ENCODE results near the gene ATOH8. TPM values are rescaled to one million over a fixed set of nuclear protein-coding genes. Genes with fewer than 3 reads are reported as not detected.
"Not testable (repeated sequence)": the region's sequence is repeated elsewhere in the genome, so short reads cannot be mapped to it uniquely, and the experiment has no call there.

ATOH8 gene
- total RNA-seq, 1 experiment from 2014 or later: 107 TPM

DNA sequence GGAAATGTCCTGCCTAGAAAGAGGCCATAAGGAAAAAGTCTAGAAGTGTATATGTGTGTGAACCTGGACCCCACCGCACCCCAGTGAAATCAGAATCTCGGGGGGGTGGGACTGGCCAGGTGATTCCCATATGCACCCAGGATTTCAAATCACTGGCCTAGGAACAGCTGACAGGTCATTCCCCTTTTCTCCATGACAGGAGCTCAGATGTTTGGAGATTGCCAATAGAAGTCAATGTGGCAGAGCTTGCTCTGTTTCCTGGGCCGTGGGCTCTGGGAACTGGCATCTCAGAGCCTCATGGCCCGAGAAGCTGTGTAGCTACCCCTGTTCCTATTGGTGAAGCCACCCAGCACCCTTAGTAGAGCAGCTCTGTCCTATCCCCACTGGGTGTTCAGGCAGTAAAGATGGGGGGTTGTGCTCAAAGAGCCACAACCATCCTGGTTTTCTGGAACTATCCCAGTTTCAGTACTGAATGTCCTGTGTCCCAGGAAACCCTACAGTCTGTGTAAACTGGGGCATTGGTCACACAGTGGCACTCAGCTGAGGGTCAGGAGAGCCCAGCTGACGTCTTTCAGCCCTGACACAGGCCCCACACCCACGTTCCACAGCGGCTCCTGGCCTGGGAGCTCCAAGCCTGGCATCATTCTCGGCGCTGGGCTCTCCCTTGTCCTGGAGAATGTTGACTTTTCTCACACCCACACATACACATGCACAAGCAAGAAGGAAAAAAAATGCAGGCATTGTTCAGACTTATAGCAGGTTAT lies 40.8 kb upstream of the ATOH8 start:
- peaks cover 13% of the 10 kb centered on the region for H3K4me1 ChIP-seq
- H3K4me3 ChIP-seq: no peak overlapping the region
- H3K9me3 ChIP-seq (replicated peaks): no peaks in the 10 kb centered on the region
- H3K27me3 ChIP-seq: no peaks in the 10 kb centered on the region
- no peak for DNase-seq
- H3K27ac ChIP-seq: no peak overlapping the region
- no peaks in the 10 kb centered on the region for H3K36me3 ChIP-seq

DNA sequence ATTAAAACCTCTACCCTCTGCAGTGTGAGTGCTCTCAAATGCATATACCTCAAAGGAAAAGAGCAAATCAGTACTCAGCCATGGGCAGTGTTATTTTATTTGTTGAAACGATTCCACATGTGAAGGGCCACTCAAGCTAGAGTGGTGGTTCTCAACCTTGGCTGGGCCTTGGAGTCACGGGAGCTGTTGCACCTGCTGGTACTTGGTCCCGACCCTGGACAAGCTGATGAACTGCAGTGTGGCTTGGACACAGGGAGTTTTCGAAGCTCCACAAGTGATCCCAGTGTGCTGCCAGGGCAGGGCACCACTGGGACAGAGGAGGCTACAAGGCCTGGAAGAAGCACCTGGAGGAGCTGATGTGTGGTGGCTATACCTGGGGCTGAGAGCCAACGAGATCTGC lies 40.0 kb upstream of the ATOH8 start:
- DNase-seq: no peak
- no peak overlapping the region for H3K4me3 ChIP-seq
- H3K36me3 ChIP-seq: no peaks in the 10 kb centered on the region
- peaks cover 15% of the 10 kb centered on the region for H3K4me1 ChIP-seq
- H3K27ac ChIP-seq: no peak overlapping the region
- H3K27me3 ChIP-seq: no peaks in the 10 kb centered on the region
- no peaks in the 10 kb centered on the region for H3K9me3 ChIP-seq (replicated peaks)

DNA sequence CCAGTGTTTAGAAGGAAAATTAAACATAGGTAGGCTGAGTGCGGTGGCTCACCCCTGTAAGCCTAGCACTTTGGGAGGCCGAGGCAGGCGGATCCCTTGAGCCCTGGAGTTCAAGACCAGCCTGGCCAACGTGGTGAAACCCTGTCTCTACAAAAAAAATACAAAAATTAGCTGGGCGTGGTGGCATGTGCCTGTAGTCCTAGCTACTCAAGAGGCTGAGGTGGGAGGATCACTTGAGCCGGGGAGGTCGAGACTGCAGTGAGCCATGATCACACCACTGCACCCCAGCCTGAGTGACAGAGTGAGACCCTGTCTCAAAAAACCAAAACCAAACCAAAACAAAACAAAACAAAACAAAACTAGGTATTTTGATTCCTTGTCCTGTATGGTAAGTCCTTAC lies 39.4 kb upstream of the ATOH8 start:
- peaks cover 15% of the 10 kb centered on the region for H3K4me1 ChIP-seq
- H3K9me3 ChIP-seq (replicated peaks); H3K4me3 ChIP-seq; DNase-seq; H3K27ac ChIP-seq; H3K36me3 ChIP-seq; H3K27me3 ChIP-seq: not testable (repeated sequence)

DNA sequence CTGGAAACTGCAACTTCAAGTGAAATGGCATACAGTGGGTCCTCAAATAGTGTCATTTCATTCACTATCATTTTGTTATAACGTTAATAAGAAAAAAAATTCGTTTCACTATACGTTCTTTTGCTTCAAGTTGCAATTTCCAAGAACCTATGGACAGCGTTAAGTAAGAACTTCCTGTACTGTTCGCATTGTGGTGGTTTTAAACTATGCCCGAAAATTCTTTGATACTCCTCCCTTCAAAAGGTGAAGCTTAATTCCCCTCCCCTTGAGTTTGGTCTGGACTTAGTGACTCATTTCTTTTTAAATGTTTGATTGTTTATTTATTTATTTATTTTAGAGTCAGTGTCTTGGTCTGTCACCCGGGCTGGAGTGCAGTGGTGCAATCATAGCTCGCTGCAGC lies 39.0 kb upstream of the ATOH8 start:
- H3K4me3 ChIP-seq: no peak overlapping the region
- no peak for DNase-seq
- no peaks in the 10 kb centered on the region for H3K36me3 ChIP-seq
- H3K27ac ChIP-seq: no peak overlapping the region
- no peaks in the 10 kb centered on the region for H3K27me3 ChIP-seq
- H3K9me3 ChIP-seq (replicated peaks): no peaks in the 10 kb centered on the region
- H3K4me1 ChIP-seq: peaks cover 15% of the 10 kb centered on the region

DNA sequence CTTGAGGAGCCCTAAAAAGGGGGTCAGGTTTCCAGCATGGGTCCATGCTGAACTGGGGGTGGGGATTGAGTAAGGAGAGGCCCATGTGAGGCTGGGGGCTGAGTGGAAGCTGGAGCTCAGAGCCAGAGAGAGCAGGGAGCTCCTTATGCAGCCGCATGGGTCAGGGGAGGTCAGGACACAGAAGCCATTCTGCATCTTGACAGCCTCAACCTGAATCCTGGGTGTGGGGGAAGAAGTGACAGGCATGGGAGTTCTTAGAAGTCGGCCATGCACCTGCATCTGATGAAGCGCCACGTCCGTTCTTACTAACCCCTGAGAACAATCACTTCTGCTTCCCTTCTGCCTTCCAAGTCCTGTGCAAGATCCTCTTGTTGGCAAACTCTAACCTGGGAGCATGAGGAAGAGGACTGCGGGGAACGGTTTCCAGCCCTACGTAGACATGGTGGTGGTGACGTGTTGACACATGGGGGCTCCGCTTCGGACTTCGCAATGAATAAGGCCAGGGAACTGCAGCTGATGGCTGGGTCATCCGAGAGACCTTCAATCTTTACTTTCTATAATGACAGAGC lies 37.4 kb upstream of the ATOH8 start:
- H3K27ac ChIP-seq: no peak overlapping the region

DNA sequence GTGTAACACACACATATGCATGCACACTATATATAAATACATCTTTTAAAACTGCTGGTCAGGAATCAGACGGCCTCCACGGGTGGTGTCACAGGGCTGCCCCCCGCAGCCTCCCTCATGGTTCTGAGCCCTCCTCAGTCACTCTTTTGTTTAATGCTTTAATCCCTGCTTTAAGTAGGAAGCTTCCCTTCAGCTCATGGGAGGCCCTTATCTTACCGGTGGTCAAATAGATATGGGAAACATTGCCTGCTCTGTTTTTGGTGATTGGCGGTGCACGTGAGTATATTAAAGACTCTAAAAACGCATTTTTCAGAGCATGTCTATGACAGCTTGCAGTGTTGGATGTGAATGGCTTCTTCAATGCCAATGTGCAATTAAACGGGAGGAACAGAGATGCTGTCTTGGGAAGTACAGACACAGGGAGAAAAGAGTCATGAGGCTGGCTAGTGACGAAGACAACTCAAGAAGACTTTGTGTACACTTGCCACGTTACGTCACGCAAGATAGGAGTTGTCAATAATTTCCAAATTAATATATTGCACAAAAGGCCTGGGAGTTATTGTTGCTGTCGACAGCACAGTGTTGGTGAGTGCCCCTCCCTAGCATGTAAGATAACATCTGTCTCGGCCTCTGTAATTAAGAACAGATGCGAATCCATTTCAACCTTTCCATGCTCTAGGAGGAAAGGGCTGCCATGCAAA lies 36.3 kb upstream of the ATOH8 start:
- H3K27me3 ChIP-seq: no peaks in the 10 kb centered on the region
- peak; percentile 24 to 61 for DNase-seq
- H3K9me3 ChIP-seq (replicated peaks): no peaks in the 10 kb centered on the region
- H3K27ac ChIP-seq: peak overlapping the region; percentile 25; the same call in 1 of the 2 replicates
- peaks cover 15% of the 10 kb centered on the region for H3K4me1 ChIP-seq
- H3K4me3 ChIP-seq: 0 out of 2 replicates have a peak overlapping the region, but pooled peaks have one; percentile 2
- H3K36me3 ChIP-seq: no peaks in the 10 kb centered on the region

More for the DNA sequence above, 37.4 kb upstream of the ATOH8 start:
- no peaks in the 10 kb centered on the region for H3K27me3 ChIP-seq
- peaks cover 15% of the 10 kb centered on the region for H3K4me1 ChIP-seq
- DNase-seq: no peak
- H3K4me3 ChIP-seq: no peak overlapping the region
- H3K36me3 ChIP-seq: no peaks in the 10 kb centered on the region
- no peaks in the 10 kb centered on the region for H3K9me3 ChIP-seq (replicated peaks)

DNA sequence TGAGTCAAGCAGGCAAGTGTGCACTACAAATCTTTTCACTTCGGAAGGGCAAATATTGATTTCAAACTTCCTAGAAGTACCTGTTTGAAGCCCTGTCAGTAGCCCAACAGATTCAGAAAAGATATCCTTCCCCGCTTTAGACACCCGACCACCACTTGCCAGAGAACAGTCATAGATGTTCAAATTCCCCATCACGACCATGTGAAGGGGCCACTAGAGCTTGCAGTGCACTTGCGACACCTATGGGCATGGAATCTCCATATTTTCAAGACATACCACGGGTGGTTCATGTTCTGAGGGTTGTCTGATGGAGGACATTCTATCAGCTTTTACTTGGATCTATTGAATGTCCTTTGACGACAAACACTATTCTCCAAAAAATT lies 35.8 kb upstream of the ATOH8 start:
- no peak overlapping the region; the same call in 1 of the 2 replicates for H3K27ac ChIP-seq
- 0 out of 2 replicates have a peak overlapping the region, but pooled peaks have one; percentile 2 for H3K4me3 ChIP-seq
- peak; percentile 30 to 53 for DNase-seq
- no peaks in the 10 kb centered on the region for H3K36me3 ChIP-seq
- H3K27me3 ChIP-seq: no peaks in the 10 kb centered on the region
- peaks cover 15% of the 10 kb centered on the region for H3K4me1 ChIP-seq
- no peaks in the 10 kb centered on the region for H3K9me3 ChIP-seq (replicated peaks)

DNA sequence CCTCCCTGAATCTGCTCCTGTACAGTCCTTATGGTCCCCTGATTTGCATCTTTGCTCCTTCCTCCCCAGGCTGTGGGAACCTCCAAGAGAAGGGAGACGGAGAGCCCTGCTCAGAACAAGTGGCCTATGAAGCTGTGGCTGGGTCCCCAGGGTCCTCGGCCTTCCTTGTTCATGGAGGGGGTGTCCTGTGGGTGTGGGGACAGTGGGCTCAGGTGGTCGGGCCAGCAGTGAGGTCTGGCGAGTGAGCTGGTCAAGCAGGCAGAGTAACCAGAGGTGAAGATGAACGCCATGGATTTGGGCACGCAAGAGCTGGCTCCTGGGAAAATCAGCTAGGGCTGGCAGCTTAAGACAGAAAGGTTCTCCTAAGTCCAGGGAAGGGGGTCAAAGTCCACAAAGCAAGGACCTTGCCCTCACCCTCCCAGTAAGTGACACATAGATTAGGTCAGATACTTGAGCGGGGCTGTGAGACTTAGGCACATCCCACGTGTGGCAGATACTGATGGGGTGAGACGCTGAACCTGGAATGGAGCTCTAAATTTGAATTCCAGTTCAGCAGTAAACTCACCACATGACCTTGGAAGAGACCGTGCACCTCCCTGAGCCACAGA lies 34.8 kb upstream of the ATOH8 start:
- H3K27ac ChIP-seq: no peak overlapping the region
- DNase-seq: no peak
- H3K36me3 ChIP-seq: no peaks in the 10 kb centered on the region
- H3K27me3 ChIP-seq: no peaks in the 10 kb centered on the region
- peaks cover 15% of the 10 kb centered on the region for H3K4me1 ChIP-seq
- H3K4me3 ChIP-seq: no peak overlapping the region
- no peaks in the 10 kb centered on the region for H3K9me3 ChIP-seq (replicated peaks)

DNA sequence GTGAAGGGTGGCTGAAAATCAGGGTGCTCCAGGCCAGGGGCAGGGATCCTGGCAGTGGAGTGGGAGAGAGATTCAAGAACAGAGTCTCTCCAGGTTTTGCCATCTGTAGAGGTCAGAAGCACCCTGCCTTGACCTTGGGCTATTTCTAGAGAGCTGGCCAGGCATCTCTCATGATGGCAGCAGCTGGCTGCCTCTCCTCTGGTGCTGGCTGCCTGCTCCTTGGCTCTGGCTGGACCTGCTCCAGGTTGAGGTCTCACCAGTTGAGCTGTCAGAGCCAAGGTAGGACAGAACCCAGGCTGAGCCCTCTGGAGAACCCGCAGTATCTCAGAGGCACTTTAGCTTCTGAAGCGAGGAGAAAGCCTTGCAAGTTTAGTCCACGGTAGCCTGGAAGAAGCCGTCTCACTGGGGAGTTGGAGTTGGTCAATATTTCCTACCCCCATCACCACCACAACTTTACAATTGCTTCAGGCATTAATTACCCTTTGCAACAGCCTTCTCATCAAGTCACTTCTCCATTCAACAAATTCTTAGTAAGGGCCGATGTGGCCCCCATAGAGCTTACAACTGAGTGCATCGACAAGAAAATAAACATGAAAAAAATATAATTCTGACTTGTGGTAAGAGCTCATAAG lies 34.1 kb upstream of the ATOH8 start:
- no peak for DNase-seq
- H3K9me3 ChIP-seq (replicated peaks): no peaks in the 10 kb centered on the region
- no peaks in the 10 kb centered on the region for H3K27me3 ChIP-seq
- no peaks in the 10 kb centered on the region for H3K36me3 ChIP-seq
- no peak overlapping the region for H3K4me3 ChIP-seq
- H3K27ac ChIP-seq: no peak overlapping the region
- peaks cover 15% of the 10 kb centered on the region for H3K4me1 ChIP-seq

DNA sequence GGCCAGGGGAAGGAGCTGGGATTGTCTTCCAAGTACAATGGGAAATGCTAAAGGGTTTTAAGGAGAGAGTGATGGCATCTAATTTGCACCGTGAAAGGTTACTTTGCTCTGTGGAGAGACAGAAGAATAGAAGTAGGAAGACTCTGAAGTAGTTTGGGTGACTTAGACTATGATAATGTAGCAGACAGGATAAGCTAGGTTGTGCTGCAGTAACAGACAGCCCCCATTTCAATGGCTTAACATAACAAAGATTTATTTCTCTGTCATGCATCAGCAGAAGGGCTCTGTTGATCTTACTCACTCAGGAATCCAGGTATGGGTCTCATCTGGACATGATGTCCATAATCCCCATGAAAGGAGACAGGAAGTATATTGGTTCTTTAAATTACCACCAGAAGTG lies 33.3 kb upstream of the ATOH8 start:
- H3K27ac ChIP-seq: no peak overlapping the region
- peaks cover 21% of the 10 kb centered on the region for H3K4me1 ChIP-seq
- H3K36me3 ChIP-seq: no peaks in the 10 kb centered on the region
- H3K27me3 ChIP-seq: no peaks in the 10 kb centered on the region
- no peak for DNase-seq
- H3K9me3 ChIP-seq (replicated peaks): no peaks in the 10 kb centered on the region
- H3K4me3 ChIP-seq: no peak overlapping the region

DNA sequence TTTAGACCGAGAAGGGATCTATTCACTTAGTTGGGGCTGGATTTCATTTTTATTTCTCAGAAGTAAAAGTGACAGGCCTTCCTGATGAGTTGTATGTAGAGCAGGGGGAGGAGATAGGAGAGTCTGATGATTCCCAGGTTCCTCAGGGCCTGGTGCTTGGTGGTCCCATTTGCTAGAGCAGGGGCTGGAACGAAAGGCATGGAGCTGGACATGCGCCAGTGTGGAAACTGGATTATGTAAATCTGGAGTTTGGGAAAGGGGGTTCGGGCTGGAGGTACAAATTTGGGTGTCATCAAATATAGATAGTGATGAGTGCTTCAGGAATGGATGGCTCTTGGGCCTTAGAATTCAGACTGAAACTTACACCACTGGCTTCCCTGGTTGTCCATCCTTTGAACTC lies 32.1 kb upstream of the ATOH8 start:
- no peak overlapping the region for H3K4me3 ChIP-seq
- no peaks in the 10 kb centered on the region for H3K9me3 ChIP-seq (replicated peaks)
- H3K36me3 ChIP-seq: no peaks in the 10 kb centered on the region
- no peak overlapping the region for H3K27ac ChIP-seq
- no peaks in the 10 kb centered on the region for H3K27me3 ChIP-seq
- peaks cover 21% of the 10 kb centered on the region for H3K4me1 ChIP-seq
- no peak for DNase-seq

DNA sequence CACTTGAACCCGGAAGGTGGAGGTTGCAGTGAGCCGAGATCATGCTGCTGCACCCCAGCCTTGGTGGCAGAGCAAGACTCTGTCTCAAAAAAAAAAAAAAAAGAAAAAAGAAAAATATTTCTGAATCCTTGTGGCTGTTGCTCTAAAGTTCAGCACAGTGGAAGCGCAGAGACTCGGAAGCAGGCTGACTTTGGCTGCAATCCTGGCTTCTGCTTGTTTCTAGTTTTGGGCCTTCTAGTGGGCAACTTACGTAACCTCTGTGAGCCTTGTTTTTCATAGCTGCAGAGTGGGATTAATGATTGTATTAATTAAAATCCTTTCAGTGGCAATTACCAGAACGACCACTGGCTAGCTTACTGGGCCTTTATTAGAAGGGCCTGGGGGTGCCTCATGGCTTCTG lies 31.3 kb upstream of the ATOH8 start:
- Histone ChIP-seq H3K27ac (no peak overlapping the region), H3K36me3 (no peaks in the 10 kb centered on the region), H3K4me1 (peaks cover 13% of the 10 kb centered on the region), H3K27me3 (no peaks in the 10 kb centered on the region), H3K4me3 (no peak overlapping the region), H3K9me3 (replicated peaks) (no peaks in the 10 kb centered on the region)
- DNase-seq: no peak

DNA sequence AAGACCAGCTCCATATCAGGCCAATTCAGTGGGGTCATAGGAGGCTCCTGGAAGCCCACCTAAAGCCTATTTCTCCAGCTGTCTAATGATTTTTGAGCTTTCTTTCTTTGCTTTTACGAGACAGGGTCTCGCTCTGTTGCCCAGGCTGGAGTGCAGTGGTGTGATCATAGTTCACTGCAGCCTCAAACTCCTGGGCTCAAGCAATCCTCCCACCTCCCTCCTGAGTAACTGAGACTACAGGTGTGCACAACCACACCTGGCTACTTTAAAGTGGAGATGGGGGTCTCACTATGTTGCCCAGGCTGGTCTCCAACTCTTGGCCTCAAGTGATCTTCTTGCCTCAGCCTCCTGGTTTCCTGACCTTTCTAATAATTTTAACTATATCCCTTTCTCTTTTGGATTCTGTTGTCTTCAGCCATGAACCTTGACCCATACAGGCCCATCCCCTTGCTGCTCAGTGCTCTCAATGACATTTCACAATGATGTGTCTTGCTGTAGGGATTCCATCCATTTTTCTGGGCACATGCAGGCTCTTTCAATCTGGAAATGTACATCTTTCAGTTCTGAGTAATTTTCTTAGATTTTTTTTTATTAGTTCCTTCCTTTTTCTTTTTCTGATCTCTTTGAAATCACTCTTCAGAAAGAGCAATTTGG lies 30.0 kb upstream of the ATOH8 start:
- Histone ChIP-seq H3K4me3 (no peak overlapping the region), H3K4me1 (peaks cover 9% of the 10 kb centered on the region), H3K9me3 (replicated peaks) (no peaks in the 10 kb centered on the region), H3K36me3 (no peaks in the 10 kb centered on the region), H3K27me3 (no peaks in the 10 kb centered on the region), H3K27ac (no peak overlapping the region)
- DNase-seq: no peak

DNA sequence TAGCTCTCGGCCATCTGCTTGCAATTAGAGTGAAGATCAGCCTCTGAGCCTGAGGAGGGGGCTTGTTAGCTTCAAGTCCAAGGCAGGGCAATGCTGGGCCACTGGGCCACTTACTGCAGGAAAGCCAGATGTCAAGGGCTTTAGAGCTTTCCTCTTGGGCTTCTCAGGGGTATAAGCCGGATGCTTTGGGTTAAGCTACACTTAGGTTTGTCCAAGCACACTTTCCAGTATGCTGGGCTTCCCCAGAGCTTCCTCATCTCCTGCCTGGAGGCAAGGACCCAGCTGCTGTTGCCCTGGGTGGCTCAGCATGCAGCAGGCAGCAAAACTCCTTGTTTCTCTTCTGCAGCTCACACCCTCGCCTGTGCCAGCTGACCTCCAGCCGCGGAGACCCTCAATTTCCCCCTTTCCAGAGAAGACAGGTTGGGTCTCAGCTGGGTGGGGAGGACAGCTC lies 29.0 kb upstream of the ATOH8 start:
- H3K4me1 ChIP-seq: peaks cover 16% of the 10 kb centered on the region
- H3K9me3 ChIP-seq (replicated peaks): no peaks in the 10 kb centered on the region
- no peak overlapping the region for H3K4me3 ChIP-seq
- H3K36me3 ChIP-seq: no peaks in the 10 kb centered on the region
- H3K27me3 ChIP-seq: no peaks in the 10 kb centered on the region
- DNase-seq: peak; percentile 49 to 60
- no peak overlapping the region for H3K27ac ChIP-seq
